SK-N-SH (cell line): ENCODE measurements around the gene BCL2L15. TPM values are rescaled to one million over a fixed set of nuclear protein-coding genes. Genes with fewer than 3 reads are reported as not detected.

Experiments
- CTCF ChIA-PET: fragments of 300-600, 350-600 bp; formaldehyde crosslinking; extraction: SDS; loops from one replicate; lab custom pipeline; 2021; lab: Yijun Ruan, JAX
- POLR2A ChIA-PET: fragments of 350-600 bp; sonication (Branson Sonifier 250); formaldehyde crosslinking; extraction: SDS; loops from one replicate; lab custom pipeline; 2020; ENCODE audit warnings: antibody characterized with exemption, inconsistent platforms; lab: Yijun Ruan, JAX
- DNase-seq: peaks from one replicate; pipeline ENCODE4 v3.0.0; 2012
- H2AFZ ChIP-seq: fragments of 200-600 bp; sonication (generic); 2 replicates; pipeline ENCODE4 v1.8.1; 2016; ENCODE audit warnings: antibody characterized with exemption, mild to moderate bottlenecking, low read depth
- H3F3A ChIP-seq: fragments of 200-600 bp; sonication (generic); replicated peaks from 2 replicates; pipeline ENCODE3; 2016; ENCODE audit warnings: antibody characterized with exemption, mild to moderate bottlenecking; ENCODE audit not compliant: insufficient read depth
- H3K27ac ChIP-seq, 2 experiments: fragments of 200-500 bp in 1 of 2; fragments of 200-600 bp in 1 of 2; sonication (Bioruptor generic) in 1 of 2; sonication (generic), shearing (Covaris generic) in 1 of 2; 2 replicates each; pipeline versions ENCODE4 v1.5.1 to v1.6.1; 2014 to 2016; ENCODE audit warnings: low read depth in 2 of 2, inconsistent platforms in 1 of 2, low read length in 1 of 2, mild to moderate bottlenecking in 1 of 2, mixed read lengths in 1 of 2
- H3K27me3 ChIP-seq: fragments of 200-600 bp; sonication (generic), shearing (Covaris generic); 2 replicates; pipeline ENCODE4 v1.6.1; 2016; ENCODE audit warnings: mixed run types; ENCODE audit not compliant: insufficient read depth
- H3K36me3 ChIP-seq, 2 experiments: fragments of 200-500 bp in 1 of 2; fragments of 200-600 bp in 1 of 2; sonication (Bioruptor generic) in 1 of 2; sonication (generic) in 1 of 2; replicated peaks in 1 of 2; 2 replicates each; pipeline versions ENCODE3 to v1.5.1; 2014 to 2016; ENCODE audit warnings: low read length in 1 of 2, mild to moderate bottlenecking in 1 of 2; ENCODE audit not compliant: insufficient read depth in 2 of 2, control insufficient read depth in 1 of 2
- H3K4me1 ChIP-seq, 2 experiments: fragments of 200-500 bp in 1 of 2; fragments of 200-600 bp in 1 of 2; sonication (Bioruptor generic) in 1 of 2; sonication (generic), shearing (Covaris generic) in 1 of 2; 2 replicates each; pipeline versions ENCODE4 v1.5.1 to v1.6.1; 2014 to 2016; ENCODE audit warnings: low read depth in 1 of 2, low read length in 1 of 2, mixed run types in 1 of 2; ENCODE audit not compliant: insufficient read depth in 2 of 2, control insufficient read depth in 1 of 2
- H3K4me2 ChIP-seq: fragments of 200-600 bp; sonication (generic), shearing (Covaris generic); 2 replicates; pipeline ENCODE4 v1.6.1; 2017; ENCODE audit warnings: mixed run types
- H3K4me3 ChIP-seq, 2 experiments: fragments of 200-500 bp in 1 of 2; fragments of 200-600 bp in 1 of 2; sonication (Bioruptor generic) in 1 of 2; sonication (generic), shearing (Covaris generic) in 1 of 2; 2 replicates each; pipeline versions ENCODE4 v1.5.1 to v1.8.1; 2014 to 2016; ENCODE audit warnings: low read depth in 2 of 2, inconsistent platforms in 1 of 2, low read length in 1 of 2, mild to moderate bottlenecking in 1 of 2, mixed read lengths in 1 of 2, moderate library complexity in 1 of 2
- H3K79me2 ChIP-seq: fragments of 200-600 bp; sonication (generic); 2 replicates; pipeline ENCODE4 v1.8.1; 2017; ENCODE audit warnings: mild to moderate bottlenecking; ENCODE audit not compliant: insufficient read depth
- H3K9ac ChIP-seq: fragments of 200-600 bp; sonication (generic); 2 replicates; pipeline ENCODE4 v1.6.1; 2017; ENCODE audit warnings: mixed run types
- H3K9me2 ChIP-seq: fragments of 200-600 bp; sonication (generic); 2 replicates; pipeline ENCODE4 v1.6.1; 2017; ENCODE audit warnings: mixed run types
- H3K9me3 ChIP-seq: fragments of 200-600 bp; sonication (generic); 2 replicates; pipeline ENCODE4 v1.6.1; 2017; ENCODE audit warnings: mixed run types, mild to moderate bottlenecking, moderate library complexity
- H4K20me1 ChIP-seq: fragments of 200-600 bp; sonication (generic); 2 replicates; pipeline ENCODE4 v1.6.1; 2017; ENCODE audit warnings: mild to moderate bottlenecking, mixed run types; ENCODE audit not compliant: insufficient read depth
- ELF1 ChIP-seq: IDR thresholded peaks from 2 replicates; pipeline ENCODE4 v1.4.0; 2012
- EZH2phosphoT487 ChIP-seq: fragments of 200-600 bp; sonication (generic); IDR thresholded peaks from 2 replicates; pipeline ENCODE4 v1.6.1; 2017; ENCODE audit warnings: low read depth, mixed run types, mild to moderate bottlenecking, antibody characterized with exemption, moderate library complexity, borderline replicate concordance
- FOXM1 ChIP-seq: IDR thresholded peaks from 2 replicates; pipeline ENCODE4 v1.4.0; 2012; ENCODE audit warnings: low read depth, mild to moderate bottlenecking
- GABPA ChIP-seq: IDR thresholded peaks from 2 replicates; pipeline ENCODE4 v1.4.0; 2012; ENCODE audit warnings: low read depth, mild to moderate bottlenecking
- IRF3 ChIP-seq: fragments of 150-350 bp; IDR thresholded peaks from 2 replicates; pipeline ENCODE4 v1.6.1; 2016; ENCODE audit warnings: mild to moderate bottlenecking, low read depth, low read length
- JUND ChIP-seq: IDR thresholded peaks from 2 replicates; pipeline ENCODE4 v1.4.0; 2012
- NFIC ChIP-seq: IDR thresholded peaks from 2 replicates; pipeline ENCODE4 v1.4.0; 2012; ENCODE audit warnings: borderline replicate concordance
- PBX3 ChIP-seq: IDR thresholded peaks from 2 replicates; pipeline ENCODE4; 2012
- REST ChIP-seq: IDR thresholded peaks from 2 replicates; pipeline ENCODE4 v1.6.1; 2012; ENCODE audit warnings: mild to moderate bottlenecking, low read depth, low read length, moderate library complexity
- RFX5 ChIP-seq: IDR thresholded peaks from 2 replicates; pipeline ENCODE4 v1.6.1; 2012; ENCODE audit warnings: mild to moderate bottlenecking, improper control_type of control experiment, low read length
- RXRA ChIP-seq: IDR thresholded peaks from 2 replicates; pipeline ENCODE4 v1.4.0; 2012; ENCODE audit warnings: low read depth, mild to moderate bottlenecking, borderline replicate concordance
- SIN3A ChIP-seq: IDR thresholded peaks from 2 replicates; pipeline ENCODE4 v1.6.1; 2012; ENCODE audit warnings: low read depth, mild to moderate bottlenecking, low read length, moderate library complexity, borderline replicate concordance
- SMC3 ChIP-seq: IDR thresholded peaks from 2 replicates; pipeline ENCODE4 v1.6.1; 2012; ENCODE audit warnings: low read depth, low read length, improper control_type of control experiment
- USF2 ChIP-seq: fragments of 150-350 bp; IDR thresholded peaks from 2 replicates; pipeline ENCODE4 v1.6.1; 2017; ENCODE audit warnings: antibody characterized with exemption, low read length, low read depth, borderline replicate concordance
- YY1 ChIP-seq: IDR thresholded peaks from 2 replicates; pipeline ENCODE4 v1.4.0; 2012; ENCODE audit warnings: low read depth, mild to moderate bottlenecking
- ZBTB33 ChIP-seq: IDR thresholded peaks from 2 replicates; pipeline ENCODE4 v1.4.0; 2012; ENCODE audit warnings: low read depth, borderline replicate concordance
- WGBS: methylation state at CpG from one replicate; pipeline ENCODE4 v1.1.6; 2017; ENCODE audit warnings: low lambda C conversion rate; 5-methylcytosine and 5-hydroxymethylcytosine counted together
- polyA plus RNA-seq, 3 experiments: library from polyadenylated mRNA; depleted of rRNA; stranded (reverse); fragments of >200 nt; gene quantifications; 2 replicates each; pipeline ENCODE4 v1.2.3, GENCODE V29; 2012
- TF ChIP-seq, protein P1 (sequence below): IDR thresholded peaks from 2 replicates; pipeline ENCODE4 v1.4.0; 2012; ENCODE audit warnings: low read depth
- TF ChIP-seq, protein P2 (sequence below): fragments of 200-600 bp; sonication (generic); IDR thresholded peaks from 2 replicates; pipeline ENCODE4 v1.6.1; 2017; ENCODE audit warnings: antibody characterized with exemption, mild to moderate bottlenecking, moderate library complexity

BCL2L15 gene
- polyA plus RNA-seq, 1 of the 3 experiments (the other 2 are of a cell fraction), result 0.02 TPM

DNA sequence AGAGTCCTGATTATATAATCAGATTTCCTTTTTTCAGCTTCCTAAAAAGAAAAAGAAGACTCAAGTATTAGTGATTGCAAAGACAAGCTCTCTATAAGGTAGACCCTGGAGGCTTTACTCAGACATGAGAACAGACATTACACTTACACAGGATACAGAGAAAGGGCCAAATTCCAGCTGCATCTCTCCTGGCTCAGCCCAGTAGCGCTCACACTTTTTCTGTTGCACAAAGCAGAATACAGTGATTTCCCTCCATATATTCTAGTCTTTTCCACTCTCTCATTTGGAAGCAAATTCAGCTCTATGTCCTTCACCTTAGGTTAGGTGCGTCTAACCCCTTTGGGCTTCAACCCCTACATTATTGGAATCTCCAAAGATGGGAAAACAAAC, 31.0 kb downstream of the BCL2L15 start:
- no peaks in the 10 kb centered on the region for H4K20me1 ChIP-seq
- no peaks in the 10 kb centered on the region for H3K36me3 ChIP-seq
- ChIA-PET CTCF (interaction anchor here (0.6 to 3.9 kb wide), 4 partner anchors 18 to 170 kb away, joined by 3 to 14 read pairs (median 3); no protein-coding TSS in a partner anchor), POLR2A (no interaction called here)
- no peaks in the 10 kb centered on the region for H3K9me3 ChIP-seq
- H3K27me3 ChIP-seq, result no peaks in the 10 kb centered on the region
- TF ChIP-seq REST (no peak), USF2 (no peak), SMC3 (no peak), FOXM1 (no peak), RXRA (no peak), RFX5 (no peak), EZH2phosphoT487 (no peak), PBX3 (no peak), GABPA (no peak), YY1 (no peak), NFIC (no peak), IRF3 (no peak), JUND (no peak), ZBTB33 (no peak), ELF1 (no peak), SIN3A (no peak)
- TF ChIP-seq, protein P1, sequence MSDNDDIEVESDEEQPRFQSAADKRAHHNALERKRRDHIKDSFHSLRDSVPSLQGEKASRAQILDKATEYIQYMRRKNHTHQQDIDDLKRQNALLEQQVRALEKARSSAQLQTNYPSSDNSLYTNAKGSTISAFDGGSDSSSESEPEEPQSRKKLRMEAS, result no peak
- TF ChIP-seq, protein P2, sequence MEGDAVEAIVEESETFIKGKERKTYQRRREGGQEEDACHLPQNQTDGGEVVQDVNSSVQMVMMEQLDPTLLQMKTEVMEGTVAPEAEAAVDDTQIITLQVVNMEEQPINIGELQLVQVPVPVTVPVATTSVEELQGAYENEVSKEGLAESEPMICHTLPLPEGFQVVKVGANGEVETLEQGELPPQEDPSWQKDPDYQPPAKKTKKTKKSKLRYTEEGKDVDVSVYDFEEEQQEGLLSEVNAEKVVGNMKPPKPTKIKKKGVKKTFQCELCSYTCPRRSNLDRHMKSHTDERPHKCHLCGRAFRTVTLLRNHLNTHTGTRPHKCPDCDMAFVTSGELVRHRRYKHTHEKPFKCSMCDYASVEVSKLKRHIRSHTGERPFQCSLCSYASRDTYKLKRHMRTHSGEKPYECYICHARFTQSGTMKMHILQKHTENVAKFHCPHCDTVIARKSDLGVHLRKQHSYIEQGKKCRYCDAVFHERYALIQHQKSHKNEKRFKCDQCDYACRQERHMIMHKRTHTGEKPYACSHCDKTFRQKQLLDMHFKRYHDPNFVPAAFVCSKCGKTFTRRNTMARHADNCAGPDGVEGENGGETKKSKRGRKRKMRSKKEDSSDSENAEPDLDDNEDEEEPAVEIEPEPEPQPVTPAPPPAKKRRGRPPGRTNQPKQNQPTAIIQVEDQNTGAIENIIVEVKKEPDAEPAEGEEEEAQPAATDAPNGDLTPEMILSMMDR, result no peak
- TF ChIP-seq, all 33 proteins: peak for 0
- Histone ChIP-seq H3K4me3 (no peak overlapping the region), H3K9me2 (no peaks in the 10 kb centered on the region), H3K79me2 (no peaks in the 10 kb centered on the region), H3K27ac (no peak overlapping the region), H2AFZ (no peak overlapping the region), H3K4me1 (peaks cover 0 to 25% of the 10 kb centered on the region in 2 experiments; a peak in 2 of 4 replicates), H3F3A (peaks cover 4% of the 10 kb centered on the region), H3K4me2 (no peak overlapping the region), H3K9ac (no peak overlapping the region)
- 98% methylated on average over 2 of the region's 2 CpGs for WGBS
- no peak for DNase-seq
